Stimulated activated CD4-positive, alpha-beta T cell treated with anti-CD3 and anti-CD28 coated beads, Interleukin-1b, Interleukin-23, amount 100 ng/mL, for 24 hours (primary cell): ENCODE data around the gene ENPP7.

ENCODE experiments used
- DNase-seq, 4 experiments: peaks; one replicate each; pipeline ENCODE4 v3.0.0-alpha.2; 2020; ENCODE audit warnings: low read depth in 4 of 4, low spot score in 1 of 4

ENPP7 gene, protein sequence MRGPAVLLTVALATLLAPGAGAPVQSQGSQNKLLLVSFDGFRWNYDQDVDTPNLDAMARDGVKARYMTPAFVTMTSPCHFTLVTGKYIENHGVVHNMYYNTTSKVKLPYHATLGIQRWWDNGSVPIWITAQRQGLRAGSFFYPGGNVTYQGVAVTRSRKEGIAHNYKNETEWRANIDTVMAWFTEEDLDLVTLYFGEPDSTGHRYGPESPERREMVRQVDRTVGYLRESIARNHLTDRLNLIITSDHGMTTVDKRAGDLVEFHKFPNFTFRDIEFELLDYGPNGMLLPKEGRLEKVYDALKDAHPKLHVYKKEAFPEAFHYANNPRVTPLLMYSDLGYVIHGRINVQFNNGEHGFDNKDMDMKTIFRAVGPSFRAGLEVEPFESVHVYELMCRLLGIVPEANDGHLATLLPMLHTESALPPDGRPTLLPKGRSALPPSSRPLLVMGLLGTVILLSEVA

DNA sequence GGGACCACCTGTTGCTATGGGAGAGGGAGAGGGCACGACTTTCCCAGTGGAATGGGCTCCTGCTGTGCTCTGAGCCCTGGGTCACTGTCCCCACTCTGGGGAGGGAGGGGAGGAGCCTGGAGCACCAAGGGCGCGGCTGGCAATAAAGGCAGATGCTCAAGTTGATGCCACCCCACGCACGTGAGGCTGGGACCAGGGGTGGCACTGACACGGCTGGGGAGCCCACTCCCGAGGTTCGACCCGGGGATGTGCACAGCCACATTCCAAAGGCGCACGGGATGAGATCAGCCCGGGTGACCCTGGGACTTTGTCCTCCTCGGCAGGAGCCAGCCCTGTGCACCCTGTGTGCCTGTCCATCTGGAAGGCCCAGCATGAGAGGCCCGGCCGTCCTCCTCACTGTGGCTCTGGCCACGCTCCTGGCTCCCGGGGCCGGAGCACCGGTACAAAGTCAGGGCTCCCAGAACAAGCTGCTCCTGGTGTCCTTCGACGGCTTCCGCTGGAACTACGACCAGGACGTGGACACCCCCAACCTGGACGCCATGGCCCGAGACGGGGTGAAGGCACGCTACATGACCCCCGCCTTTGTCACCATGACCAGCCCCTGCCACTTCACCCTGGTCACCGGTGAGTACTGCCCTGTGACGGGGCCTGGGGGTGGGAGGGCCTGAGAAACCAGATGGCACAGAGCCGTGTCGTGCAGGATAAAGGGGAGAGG lies at the start of gene ENPP7:
Gene ENPP7, plus strand, starts transcription at position 175 of the 715 bp plus-strand sequence. Its CDS starts 197 bp downstream, at position 372.
- no peak for DNase-seq

DNA sequence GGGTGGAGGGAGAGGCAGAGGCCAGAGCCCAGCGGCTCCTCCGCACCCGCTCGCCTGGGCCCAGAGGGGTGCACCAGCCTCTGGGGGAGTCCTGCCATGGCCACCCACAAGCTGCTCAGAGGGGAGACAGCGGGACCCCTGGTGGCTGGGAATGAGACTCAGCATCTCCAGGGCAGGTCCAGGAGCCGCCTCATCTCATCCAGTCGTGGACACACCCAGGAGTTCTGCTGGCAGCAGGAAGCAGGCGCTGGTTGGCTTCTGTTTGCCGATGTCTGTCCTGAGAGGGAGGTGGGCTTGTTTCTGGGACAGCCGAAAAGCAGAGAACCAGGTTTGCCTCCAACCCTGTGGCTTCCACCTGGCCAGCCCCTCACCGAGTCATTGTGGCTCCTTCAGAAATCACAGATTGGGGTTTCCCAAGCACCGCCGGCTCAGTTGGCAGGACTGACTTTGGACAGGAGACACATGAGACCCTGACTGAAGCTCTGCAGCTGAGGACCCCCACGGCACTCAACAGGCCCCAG lies 49.6 kb upstream of the ENPP7 start:
- no peak for DNase-seq

DNA sequence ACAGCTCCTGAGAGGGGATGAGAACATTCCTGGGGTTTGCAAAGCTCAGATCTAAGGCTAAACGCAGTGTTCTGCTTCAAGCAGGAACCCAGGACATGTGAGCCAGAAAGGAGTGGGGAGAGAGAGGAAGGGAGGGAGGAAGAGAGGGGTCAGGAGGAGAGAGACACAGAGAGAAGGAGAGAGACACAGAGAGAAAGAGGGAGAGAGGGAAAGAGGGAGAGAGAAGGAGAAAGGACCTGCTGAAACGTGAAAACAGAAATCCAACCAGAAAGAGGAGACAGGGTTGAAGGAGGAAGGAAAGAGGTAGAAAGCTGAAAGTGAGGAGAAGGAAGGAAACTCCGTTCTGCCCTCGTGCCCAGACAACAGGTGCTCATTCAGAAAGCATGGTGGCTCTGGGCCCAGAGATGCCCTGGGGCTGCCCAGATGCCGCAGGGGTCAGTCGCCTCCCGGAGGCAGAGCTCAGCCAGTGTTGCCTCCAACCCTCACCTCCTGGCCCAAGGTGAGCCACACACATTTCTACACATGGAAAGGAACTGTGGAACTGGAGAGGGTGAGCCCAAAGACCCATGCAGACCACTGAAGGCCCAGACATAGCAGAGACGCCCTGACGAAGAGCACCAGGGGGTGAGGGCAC lies 49.0 kb upstream of the ENPP7 start:
- no peak for DNase-seq

DNA sequence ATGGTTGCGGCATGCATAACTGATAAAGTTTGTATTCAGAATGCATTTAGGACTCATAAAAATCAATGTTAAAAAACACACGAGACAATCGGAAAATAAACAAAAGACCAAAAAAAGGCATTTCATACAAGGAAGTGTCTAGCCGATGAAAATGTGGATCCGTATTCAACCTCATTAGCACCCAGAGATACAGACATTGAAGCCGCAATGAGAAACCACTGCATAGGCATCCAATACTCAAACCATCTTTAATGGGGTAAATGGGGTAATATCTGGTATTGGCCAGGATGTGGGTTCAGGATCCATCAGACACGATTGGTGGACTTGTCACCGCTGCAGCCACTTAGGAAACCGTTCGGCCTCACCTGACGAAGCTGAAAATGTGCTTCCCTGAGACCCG lies 47.4 kb upstream of the ENPP7 start:
- no peak for DNase-seq

DNA sequence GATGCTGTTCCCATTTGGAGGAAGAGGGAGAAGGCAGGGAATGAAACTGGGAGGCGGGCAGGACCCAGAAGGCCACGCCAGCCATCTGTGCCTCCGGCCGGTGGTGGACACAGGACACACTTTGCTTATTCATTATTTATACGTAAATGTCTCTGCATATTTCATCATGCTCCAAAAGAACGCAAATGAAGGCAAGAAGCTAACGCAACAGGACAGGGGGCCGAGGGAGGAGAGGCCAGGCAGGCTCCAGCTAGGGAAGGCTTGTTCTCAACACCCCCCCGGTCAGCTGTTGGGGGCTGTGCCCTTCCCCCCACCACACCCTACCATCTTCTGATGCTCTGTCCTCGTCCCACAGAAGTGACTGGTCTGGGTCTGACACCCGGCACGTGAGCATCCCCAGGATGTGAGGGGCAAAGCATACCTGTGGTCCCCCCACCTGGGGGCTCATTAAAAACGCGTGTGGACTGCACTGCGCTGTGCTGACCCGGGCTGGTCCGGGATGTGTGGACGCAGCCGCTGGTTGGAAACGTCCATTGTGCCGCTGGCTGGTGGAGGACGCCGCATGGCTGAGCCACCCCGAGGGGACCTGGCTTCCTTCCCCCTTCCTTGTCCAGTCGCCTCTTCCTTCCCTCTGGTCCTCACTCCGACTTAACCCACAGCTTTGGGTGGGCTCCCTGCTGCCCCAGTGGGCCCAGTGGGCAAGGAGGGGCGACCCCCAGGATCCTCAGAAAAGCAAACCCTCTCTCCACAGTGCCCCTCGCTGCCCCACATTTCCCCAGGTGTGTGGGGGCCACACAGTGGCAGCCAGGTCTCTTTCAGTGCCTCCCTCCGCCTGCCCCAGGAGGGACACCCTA lies 46.4 kb upstream of the ENPP7 start:
- no peak for DNase-seq

DNA sequence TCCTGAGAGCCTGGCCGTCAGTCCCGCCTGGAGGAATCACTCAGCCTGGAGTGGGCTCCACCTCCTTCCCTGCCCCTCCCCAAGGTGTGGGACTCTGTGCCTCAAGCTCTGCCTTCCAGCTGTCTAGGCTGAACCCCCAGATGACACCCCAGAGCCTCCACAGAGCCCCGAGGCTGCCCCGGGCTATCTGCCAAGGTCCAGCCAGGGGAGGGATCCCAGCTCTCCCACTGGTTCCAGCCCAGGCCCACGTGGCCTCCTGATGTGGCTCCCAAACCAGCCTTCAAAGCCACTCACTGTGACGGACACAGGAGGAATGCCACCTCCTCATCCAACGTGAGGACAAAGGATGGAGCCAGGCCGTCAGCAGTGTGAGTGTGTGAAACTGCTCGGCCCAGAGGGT lies 45.6 kb upstream of the ENPP7 start:
- DNase-seq = no peak

DNA sequence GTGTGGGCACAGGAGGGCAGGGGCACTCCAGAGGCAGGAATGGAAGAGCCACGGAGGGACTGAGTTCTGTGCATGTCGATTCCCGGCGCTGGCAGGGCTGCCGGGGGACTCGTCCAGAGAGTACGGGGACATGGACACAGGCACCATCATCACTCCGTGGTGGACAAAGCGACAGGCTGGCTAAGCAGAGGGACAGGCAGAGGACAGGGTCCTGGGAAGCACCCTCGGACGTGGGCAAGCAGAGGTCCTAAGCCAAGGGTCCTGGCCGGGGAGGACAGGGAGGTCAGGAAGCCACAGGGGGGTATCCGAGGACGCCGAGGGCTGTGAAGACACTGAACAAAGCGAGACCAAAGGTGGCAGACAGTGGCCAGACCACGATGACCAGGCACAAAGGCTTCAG lies 44.3 kb upstream of the ENPP7 start:
- DNase-seq = no peak

DNA sequence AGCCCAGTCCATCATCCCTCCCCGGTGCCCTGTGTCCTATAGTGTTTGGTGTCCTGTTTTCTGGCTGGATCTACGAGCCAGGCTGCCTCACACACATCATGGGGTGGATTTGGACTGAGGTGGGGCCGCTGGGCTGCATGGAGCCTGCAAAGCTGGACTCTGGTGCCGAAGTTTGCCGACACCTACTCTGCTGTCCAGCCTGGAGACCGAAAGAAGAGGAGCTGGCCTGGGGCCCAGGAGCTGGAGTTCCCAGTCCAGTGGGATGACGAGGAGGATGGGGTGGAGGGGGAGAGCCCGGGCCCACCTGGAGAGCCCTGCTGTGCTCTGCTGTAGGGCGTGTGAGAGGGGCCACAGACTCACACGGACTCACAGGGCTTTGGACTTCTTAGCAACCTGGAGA lies 40.3 kb upstream of the ENPP7 start:
- DNase-seq = no peak

DNA sequence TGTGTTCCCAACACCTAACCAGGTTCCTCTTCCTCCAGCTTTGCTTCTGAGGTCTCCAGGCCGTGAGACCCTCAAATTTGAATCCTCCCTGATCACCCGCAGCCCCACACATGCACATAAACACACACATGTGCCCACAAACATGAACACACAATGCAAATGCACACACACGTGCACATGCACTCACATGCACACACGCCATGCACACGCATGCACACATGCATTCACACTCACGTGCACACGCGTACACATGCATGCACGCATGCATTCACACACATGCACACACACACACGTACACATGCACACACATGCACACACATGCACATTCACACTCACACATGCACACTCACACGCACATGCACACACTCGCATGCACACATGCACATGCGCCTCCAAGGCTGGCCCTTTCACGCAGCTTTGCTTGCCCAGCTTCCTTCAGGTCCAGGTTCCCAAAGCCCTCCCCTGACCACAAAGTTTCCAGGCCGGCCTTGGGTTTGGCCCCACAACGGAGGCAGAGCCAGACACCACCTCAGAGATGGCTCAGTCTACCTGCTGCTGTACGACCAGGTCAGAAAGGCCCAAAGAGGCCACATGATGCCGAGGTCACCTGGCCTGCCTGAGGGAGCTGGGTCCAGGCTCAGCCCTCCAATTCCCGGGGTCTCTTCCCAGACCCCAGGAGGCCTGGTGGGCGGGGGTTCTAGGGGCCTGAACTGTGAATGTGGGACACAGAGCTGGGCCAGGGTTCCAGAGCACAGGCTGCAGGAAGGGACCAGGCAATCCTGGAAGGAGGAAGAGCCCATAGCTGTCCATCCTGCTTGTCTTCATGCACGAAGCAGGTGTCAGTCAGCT lies 39.5 kb upstream of the ENPP7 start:
- DNase-seq = no peak

DNA sequence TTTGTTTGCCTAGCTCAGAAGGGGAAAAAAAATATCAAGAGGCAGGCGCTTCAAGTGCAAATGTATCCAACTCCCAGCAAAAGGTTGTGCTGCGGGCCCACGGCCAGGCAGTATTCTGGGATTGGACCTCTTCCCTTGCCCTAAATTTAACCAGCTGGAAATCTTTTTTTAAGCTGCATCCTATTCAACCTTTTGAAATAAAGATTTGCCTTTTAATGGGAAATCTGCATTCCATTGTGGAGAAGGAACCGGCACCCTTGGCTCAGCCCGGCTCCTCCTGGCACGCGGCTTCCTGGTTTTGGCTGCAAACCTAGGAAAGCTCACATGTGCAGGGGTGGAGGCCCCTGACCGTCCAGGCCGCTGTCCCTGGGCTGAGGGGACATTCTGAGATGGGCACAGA lies 38.8 kb upstream of the ENPP7 start:
- DNase-seq = no peak

DNA sequence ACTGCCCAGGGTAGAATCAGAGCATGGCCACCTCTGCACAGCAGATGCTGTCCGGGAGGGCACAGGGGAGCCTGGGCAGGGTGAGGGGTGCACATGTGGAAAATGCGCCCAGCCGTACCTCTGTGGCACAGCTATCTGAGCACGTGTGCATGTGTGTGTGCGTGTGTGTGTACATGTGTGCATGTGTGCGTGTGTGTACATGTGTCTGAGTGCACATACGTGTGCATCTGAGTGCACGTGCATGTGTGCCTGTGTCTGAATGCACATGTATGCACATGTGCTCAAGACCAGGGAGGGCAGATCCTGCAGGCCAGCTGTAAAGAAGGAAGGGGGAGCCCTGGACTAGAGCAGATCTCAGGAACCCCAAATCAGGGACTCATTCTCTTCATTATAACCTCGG lies 37.3 kb upstream of the ENPP7 start:
- no peak for DNase-seq

DNA sequence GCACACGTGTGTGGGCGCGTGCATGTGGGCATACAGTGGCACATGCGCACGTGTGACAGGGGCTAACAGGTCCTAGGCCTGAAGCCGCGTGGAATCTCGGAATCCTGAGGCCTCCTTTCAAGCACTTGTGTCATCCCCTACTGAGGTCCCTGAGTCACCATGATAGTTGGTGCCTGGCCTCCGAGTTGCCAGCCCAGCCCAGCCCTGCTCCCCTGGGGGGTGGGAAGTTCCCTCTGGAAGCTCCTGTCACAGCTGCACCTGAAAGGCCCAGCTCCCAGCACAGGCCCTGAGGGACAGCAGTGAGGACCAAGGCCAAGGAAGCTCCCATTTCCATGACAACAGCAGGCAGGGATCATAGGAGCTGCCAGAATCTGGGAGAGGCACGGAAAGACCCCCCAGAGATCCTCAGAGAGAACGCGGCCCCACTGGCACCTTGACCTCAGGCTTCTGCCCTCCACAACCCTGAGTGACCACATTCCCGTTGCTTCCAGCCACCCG lies 35.4 kb upstream of the ENPP7 start:
- no peak for DNase-seq

DNA sequence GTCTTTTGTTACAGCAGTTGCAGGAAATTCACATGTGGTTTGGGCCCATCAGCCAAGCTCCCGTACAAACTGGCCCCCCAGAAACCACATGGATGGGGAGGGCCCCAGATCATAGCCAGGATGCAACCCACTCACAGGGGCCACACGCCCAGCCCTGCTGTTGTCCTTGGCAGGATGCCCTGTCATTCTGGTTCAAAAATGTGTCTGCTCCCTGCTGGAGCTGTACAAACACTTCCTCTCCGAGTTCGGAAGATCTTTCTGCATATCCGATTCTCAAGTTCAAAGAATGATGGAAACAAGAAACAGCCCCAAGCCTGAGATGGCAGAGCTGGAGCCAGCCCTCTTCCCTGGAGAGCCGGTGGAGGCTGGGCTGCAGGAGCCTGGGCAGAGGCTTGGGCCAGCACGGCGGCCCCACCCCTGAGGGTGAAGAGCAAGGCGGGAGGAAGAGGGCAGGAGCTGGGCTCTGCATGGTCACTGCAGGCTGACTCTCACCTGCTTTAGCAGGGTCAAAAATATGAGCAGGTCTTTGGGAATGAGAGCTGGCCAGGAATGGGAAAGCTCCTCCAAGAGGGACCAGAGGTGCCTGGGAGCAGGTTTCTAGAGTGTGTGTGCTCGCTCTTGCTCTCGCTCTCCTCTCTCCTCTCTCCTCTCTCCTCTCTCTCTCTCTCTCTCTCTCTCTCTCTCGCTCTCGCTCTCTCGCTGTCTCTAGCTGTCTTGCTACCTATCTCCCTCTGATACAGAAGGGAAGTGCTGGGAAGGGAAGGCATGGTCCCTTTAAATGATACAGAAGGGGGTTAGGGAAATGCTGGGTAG lies 34.7 kb upstream of the ENPP7 start:
- DNase-seq = no peak

DNA sequence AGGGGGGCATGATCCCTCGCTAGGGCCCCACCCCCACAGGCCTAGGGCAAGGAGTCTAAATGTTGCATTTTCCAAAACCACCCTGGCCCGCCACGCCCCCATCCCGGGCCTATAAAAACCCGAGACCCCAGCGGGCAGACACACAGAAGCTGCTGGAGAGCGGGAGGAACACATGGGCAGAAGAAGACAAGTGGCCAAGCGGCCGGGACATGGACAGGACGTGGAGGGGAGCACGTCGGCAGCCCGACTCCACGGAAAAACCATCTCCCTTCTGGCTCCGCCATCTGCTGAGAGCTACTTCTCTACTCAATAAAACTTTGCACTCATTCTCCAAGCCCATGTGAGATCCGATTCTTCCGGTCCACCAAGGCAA lies 34.1 kb upstream of the ENPP7 start:
- no peak for DNase-seq

DNA sequence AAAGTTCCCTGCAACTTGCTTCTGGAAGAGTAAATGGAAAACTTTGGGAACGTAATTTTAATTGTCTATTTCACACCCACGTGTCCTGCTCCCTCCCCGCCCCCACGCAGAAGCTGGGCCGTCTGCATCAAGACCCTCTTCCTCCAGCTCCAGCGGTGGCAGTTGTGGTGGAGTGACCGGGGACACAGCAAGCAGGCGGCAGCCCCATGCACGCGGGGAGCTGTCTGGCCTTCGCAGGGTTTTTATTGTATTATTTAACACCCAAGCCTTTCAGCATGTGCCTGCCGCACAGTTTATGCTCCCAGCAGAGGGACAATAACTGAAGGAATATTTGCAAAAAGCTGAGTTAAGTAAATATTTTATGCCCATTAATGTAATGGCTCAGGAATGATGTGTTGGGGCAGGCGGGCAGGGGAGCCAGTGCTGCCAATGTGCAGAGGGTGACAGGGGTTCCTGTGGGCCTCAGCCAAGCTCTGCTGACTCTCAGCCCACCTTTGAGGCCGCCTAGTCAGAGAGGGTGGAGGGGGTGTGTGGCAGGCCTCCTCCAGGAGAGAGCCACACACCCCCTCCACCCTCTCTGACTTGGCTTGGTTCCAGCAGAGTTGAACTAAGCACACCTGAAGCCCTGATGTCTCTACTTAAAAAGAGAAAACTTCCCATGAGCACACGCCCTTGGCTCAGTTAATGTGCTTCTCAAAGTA lies 32.4 kb upstream of the ENPP7 start:
- no peak for DNase-seq

DNA sequence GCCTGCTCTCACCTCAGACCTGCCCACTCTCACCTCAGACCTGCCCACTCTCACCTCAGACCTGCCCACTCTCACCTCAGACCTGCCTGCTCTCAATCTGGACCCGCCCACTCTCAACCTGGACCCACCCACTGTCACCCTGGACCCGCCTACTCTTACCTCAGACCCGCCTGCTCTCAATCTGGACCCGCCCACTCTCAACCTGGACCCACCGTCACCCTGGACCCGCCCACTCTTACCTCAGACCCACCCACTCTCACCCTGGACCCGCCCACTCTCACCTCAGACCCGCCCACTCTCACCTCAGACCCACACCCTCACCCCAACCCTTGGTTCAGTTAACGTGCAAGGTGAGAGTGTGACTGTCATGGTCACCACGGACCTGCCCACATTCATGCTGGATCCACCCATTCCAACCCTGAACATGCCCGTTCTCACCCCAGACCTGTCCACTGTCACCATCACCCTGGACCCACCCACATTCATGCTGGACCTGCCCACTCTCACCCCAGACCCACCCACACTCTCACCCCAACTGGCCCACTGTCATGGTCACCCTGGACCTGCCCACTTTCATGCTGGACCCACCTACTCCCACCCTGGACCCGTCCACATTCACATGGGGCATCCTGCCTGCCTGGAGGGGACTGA lies 31.2 kb upstream of the ENPP7 start:
- DNase-seq = no peak

DNA sequence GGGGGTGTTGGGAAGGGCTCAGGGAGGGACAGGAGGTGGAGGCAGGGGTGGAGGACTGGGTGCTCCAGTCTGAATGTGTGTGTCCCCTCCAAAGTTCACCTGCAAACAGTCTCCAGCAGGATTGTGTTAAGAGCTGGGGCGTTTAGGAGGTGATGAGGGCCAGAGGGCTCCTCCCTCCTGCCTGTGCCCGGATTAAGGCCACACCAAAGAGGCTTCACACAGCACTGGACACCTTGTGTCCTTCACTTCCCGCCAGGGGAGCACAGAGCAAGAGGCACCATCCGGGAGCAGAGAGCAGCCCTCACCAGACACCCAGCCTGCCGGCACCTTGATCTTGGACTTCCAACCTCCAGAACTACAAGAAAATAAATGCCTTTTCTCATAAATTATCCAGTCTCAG lies 30.2 kb upstream of the ENPP7 start:
- DNase-seq = no peak

DNA sequence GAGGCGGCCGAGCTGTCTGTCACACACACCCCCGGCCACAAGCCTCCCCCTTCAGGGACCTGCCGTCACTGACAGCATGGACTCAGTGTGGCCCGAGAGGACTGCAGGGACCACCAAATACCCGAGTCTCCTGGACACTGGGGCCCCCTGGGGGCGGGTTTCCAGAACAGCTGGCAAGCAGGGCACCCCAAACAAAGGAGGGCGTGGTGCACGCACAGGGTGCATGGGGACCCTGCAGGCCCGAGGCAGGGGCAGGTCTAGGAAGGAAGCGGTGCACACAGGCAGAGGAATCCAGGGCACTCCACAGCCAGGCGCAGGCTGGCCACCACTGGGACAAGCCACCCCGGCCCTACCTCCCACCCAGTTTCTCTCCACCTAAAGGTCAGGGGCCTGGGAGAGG lies 28.7 kb upstream of the ENPP7 start:
- DNase-seq = no peak
